ENCODE measurements around the gene LAX1. TPM values are rescaled to one million over a fixed set of nuclear protein-coding genes. Genes with fewer than 3 reads are reported as not detected.

The LAX1 gene
- polyA plus RNA-seq, 1 donor (not counting 4 experiments of a cell fraction or from before 2014, with no cell fraction given): 0.07 TPM

DNA sequence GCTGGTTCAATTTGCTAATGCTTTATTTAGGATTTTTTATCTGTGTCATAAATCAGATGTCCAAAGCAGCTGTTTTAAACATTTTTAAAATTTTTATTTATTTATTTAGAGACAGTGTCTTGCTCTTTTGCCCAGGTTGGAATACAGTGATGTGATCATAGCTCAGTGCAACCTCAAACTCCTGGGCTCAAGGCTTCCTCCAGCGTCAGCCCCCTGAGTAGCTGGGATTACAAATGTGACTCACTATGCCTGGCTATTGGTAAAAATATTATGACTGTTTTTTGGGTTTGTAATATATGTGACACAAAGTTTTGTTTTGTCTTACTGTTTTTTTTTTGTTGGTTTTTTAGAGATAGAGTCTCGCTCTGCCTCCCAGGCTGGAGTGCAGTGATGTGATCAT lies 42.2 kb downstream of the LAX1 start:
- Histone ChIP-seq H3K79me2 (ENCODE audit: control insufficient read depth, insufficient read depth, low read length) (peaks cover 82% of the 10 kb centered on the region), H3K27ac (ENCODE audit: control insufficient read depth, insufficient read depth, low read length) (no peak overlapping the region), H3K4me1 (ENCODE audit: control insufficient read depth, extremely low read depth, insufficient read depth, low read length) (no peaks in the 10 kb centered on the region), H3K27me3 (ENCODE audit: control insufficient read depth, extremely low read depth, insufficient read depth, low read length) (no peaks in the 10 kb centered on the region), H3K4me2 (ENCODE audit: control insufficient read depth, extremely low read depth, insufficient read depth, low read depth, low read length) (no peak overlapping the region), H3K36me3 (ENCODE audit: control insufficient read depth in 2 of 2, extremely low read depth in 1 of 2, insufficient read depth in 2 of 2, low read length in 2 of 2) (peaks cover 12 to 16% of the 10 kb centered on the region in 2 experiments), H3K9ac (ENCODE audit: control insufficient read depth, extremely low read depth, insufficient read depth, low read length) (no peak overlapping the region), H3K9me1 (ENCODE audit: control insufficient read depth, extremely low read depth, insufficient read depth, low read length) (no peaks in the 10 kb centered on the region), H4K20me1 (ENCODE audit: control insufficient read depth, extremely low read depth, insufficient read depth, low read length) (peaks cover 3% of the 10 kb centered on the region), H3K9me3 (ENCODE audit: control insufficient read depth, low read depth, low read length) (no peaks in the 10 kb centered on the region), H3K4me3 (ENCODE audit: control insufficient read depth in 2 of 3, extremely low read depth in 1 of 3, insufficient read depth in 2 of 3, low read depth in 1 of 3, low read length in 3 of 3) (no peak overlapping the region), H2AFZ (ENCODE audit: control insufficient read depth, low read length) (no peak overlapping the region)
- DNase-seq (ENCODE audit: low read depth, low spot score) (no peak), FAIRE-seq (no peak)
- no peak for TF ChIP-seq EZH2 (IDR thresholded peaks at IDR 0.05; ENCODE audit: low read length)
- TF ChIP-seq, protein P1, sequence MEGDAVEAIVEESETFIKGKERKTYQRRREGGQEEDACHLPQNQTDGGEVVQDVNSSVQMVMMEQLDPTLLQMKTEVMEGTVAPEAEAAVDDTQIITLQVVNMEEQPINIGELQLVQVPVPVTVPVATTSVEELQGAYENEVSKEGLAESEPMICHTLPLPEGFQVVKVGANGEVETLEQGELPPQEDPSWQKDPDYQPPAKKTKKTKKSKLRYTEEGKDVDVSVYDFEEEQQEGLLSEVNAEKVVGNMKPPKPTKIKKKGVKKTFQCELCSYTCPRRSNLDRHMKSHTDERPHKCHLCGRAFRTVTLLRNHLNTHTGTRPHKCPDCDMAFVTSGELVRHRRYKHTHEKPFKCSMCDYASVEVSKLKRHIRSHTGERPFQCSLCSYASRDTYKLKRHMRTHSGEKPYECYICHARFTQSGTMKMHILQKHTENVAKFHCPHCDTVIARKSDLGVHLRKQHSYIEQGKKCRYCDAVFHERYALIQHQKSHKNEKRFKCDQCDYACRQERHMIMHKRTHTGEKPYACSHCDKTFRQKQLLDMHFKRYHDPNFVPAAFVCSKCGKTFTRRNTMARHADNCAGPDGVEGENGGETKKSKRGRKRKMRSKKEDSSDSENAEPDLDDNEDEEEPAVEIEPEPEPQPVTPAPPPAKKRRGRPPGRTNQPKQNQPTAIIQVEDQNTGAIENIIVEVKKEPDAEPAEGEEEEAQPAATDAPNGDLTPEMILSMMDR (optimal IDR thresholded peaks at IDR 0.05 in 1 of 3, IDR thresholded peaks at IDR 0.05 in 1 of 3, conservative IDR thresholded peaks at IDR 0.05 in 1 of 3; ENCODE audit: extremely low read depth in 1 of 3, insufficient read depth in 2 of 3, low read length in 3 of 3): no peak
- dilution Hi-C loops (cut with MboI; ENCODE audit: extremely low pct_ligation_motif_present, low sequenced_read_pairs): no loop called here

DNA sequence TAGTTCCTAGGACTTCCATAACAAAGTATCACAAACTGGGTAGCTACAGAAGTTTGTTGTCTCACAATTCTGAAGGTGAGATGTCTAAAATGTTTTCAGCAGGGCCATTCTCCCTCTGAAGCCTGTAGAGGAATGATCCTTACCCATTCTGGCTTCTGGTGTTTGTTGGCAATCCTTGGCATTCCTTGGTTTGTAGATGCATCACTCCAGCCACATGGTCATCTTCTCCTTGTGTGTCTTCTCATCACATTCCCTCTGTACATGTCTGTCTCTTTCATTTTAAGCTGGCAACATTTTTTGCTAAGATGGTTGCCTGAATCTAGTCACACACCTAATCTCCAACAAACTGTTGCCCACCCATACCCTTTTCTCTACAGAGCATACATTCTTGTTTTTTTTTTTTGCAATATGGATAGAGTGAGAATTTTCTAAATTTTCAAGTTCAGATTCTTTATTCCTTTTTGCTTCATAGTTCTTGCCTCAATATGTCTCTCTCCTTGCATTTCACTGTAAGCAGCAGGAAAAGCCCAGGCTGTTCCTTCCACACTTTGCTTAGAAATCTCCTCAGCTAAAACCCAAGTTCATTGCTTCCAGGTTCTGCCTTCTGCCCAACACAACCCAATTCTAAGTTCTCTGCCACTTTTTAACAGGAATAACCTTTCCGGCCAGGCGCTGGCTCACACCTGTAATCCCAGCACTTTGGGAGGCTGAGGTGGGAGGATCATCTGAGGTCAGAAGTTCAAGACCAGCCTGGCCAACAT lies 48.8 kb downstream of the LAX1 start:
- Histone ChIP-seq H3K27me3 (ENCODE audit: control insufficient read depth, extremely low read depth, insufficient read depth, low read length) (no peaks in the 10 kb centered on the region), H3K79me2 (ENCODE audit: control insufficient read depth, insufficient read depth, low read length) (peaks cover 62% of the 10 kb centered on the region), H3K9me1 (ENCODE audit: control insufficient read depth, extremely low read depth, insufficient read depth, low read length) (no peaks in the 10 kb centered on the region), H3K4me3 (ENCODE audit: control insufficient read depth in 2 of 3, extremely low read depth in 1 of 3, insufficient read depth in 2 of 3, low read depth in 1 of 3, low read length in 3 of 3) (no peak overlapping the region), H2AFZ (ENCODE audit: control insufficient read depth, low read length) (no peak overlapping the region), H4K20me1 (ENCODE audit: control insufficient read depth, extremely low read depth, insufficient read depth, low read length) (peaks cover 6% of the 10 kb centered on the region), H3K4me1 (ENCODE audit: control insufficient read depth, extremely low read depth, insufficient read depth, low read length) (no peaks in the 10 kb centered on the region), H3K9me3 (ENCODE audit: control insufficient read depth, low read depth, low read length) (no peaks in the 10 kb centered on the region), H3K27ac (ENCODE audit: control insufficient read depth, insufficient read depth, low read length) (no peak overlapping the region), H3K36me3 (ENCODE audit: control insufficient read depth in 2 of 2, extremely low read depth in 1 of 2, insufficient read depth in 2 of 2, low read length in 2 of 2) (peaks cover 8 to 23% of the 10 kb centered on the region in 2 experiments), H3K4me2 (ENCODE audit: control insufficient read depth, extremely low read depth, insufficient read depth, low read depth, low read length) (no peak overlapping the region), H3K9ac (ENCODE audit: control insufficient read depth, extremely low read depth, insufficient read depth, low read length) (no peak overlapping the region)
- TF ChIP-seq, protein P1 (optimal IDR thresholded peaks at IDR 0.05 in 1 of 3, IDR thresholded peaks at IDR 0.05 in 1 of 3, conservative IDR thresholded peaks at IDR 0.05 in 1 of 3; ENCODE audit: extremely low read depth in 1 of 3, insufficient read depth in 2 of 3, low read length in 3 of 3): no peak
- TF ChIP-seq EZH2 (IDR thresholded peaks at IDR 0.05; ENCODE audit: low read length): no peak
- FAIRE-seq: no peak
- dilution Hi-C loops (cut with MboI; ENCODE audit: extremely low pct_ligation_motif_present, low sequenced_read_pairs): no loop called here
- DNase-seq (ENCODE audit: low read depth, low spot score): no peak
